GM21717 (cell line): ENCODE data around the gene IMPDH1.
"Not testable (repeated sequence)": the region's sequence is repeated elsewhere in the genome, so short reads cannot be mapped to it uniquely, and the experiment has no call there.

Source experiments
- ATAC-seq: cut with Tn5 transposase; IDR thresholded peaks from one replicate; pipeline ENCODE4 v1.9.1; 2021; ENCODE audit warnings: mild to moderate bottlenecking, moderate library complexity; ENCODE audit not compliant: unreplicated experiment

IMPDH1 gene

GRCh38 chr7:128409596-128410450, at the start of gene IMPDH1:
TSS of gene IMPDH1 (minus strand) at chr7:128409982. CDS start at chr7:128409901, 81 bp downstream.
- peak; percentile 83 for ATAC-seq

GRCh38 chr7:128459394-128459878, 49.7 kb upstream of the IMPDH1 start:
- ATAC-seq, result peak; percentile 37

GRCh38 chr7:128458956-128459355, 49.2 kb upstream of the IMPDH1 start:
- ATAC-seq, result peak; percentile 29

- not testable (repeated sequence) for ATAC-seq
Observed at GRCh38 chr7:128457385-128457784, 47.6 kb upstream of the IMPDH1 start.

GRCh38 chr7:128456255-128456725, 46.5 kb upstream of the IMPDH1 start:
- ATAC-seq, result no peak

GRCh38 chr7:128455543-128456254, 45.9 kb upstream of the IMPDH1 start, which contains the start of gene HILPDA:
TSS of gene HILPDA (plus strand) at chr7:128455878. CDS start at chr7:128457269, 1,391 bp downstream.
- ATAC-seq, result peak; percentile 74

GRCh38 chr7:128454808-128455542, 45.2 kb upstream of the IMPDH1 start:
- ATAC-seq, result no peak

GRCh38 chr7:128453836-128454804, 44.3 kb upstream of the IMPDH1 start:
- ATAC-seq, result no peak

- no peak for ATAC-seq
Observed at GRCh38 chr7:128452552-128452951, 42.8 kb upstream of the IMPDH1 start.

GRCh38 chr7:128450913-128451312, 41.1 kb upstream of the IMPDH1 start:
- ATAC-seq, result no peak

GRCh38 chr7:128450409-128450808, 40.6 kb upstream of the IMPDH1 start:
- ATAC-seq, result no peak

GRCh38 chr7:128448751-128449302, 39.0 kb upstream of the IMPDH1 start:
- ATAC-seq, result no peak

- ATAC-seq, result no peak
Observed at GRCh38 chr7:128447941-128448564, 38.3 kb upstream of the IMPDH1 start.

GRCh38 chr7:128446306-128446705, 36.5 kb upstream of the IMPDH1 start:
- no peak for ATAC-seq

- ATAC-seq, result no peak
Observed at GRCh38 chr7:128443831-128444600, 34.2 kb upstream of the IMPDH1 start.

GRCh38 chr7:128442356-128442755, 32.6 kb upstream of the IMPDH1 start:
- no peak for ATAC-seq

GRCh38 chr7:128437426-128438332, 27.9 kb upstream of the IMPDH1 start:
- ATAC-seq, result peak; percentile 61
